Measurements from ENCODE around the gene MAFF. TPM values are rescaled to one million over a fixed set of nuclear protein-coding genes. Genes with fewer than 3 reads are reported as not detected.
"Not testable (repeated sequence)": the region's sequence is repeated elsewhere in the genome, so short reads cannot be mapped to it uniquely, and the experiment has no call there.

The MAFF gene
- 4.7 TPM for total RNA-seq
- long read RNA-seq, transcript MAFF-201 (3 exons, 2,490 nt): major isoform, 16 of 21 reads
- long read RNA-seq, partial matches to known transcripts: 1 of 21 reads
- long read RNA-seq, other reads (novel, unspliced or antisense): 4 of 21 reads

GRCh38 chr22:38201711-38202436, at the start of gene MAFF:
TSS of gene MAFF (plus strand) at chr22:38201994. CDS start at chr22:38213854, 11,860 bp downstream.
- Histone ChIP-seq H3K27me3 (ENCODE audit: low read depth) (no peaks in the 10 kb centered on the region), H3K4me1 (peaks cover 42% of the 10 kb centered on the region), H3K9me3 (replicated peaks) (no peaks in the 10 kb centered on the region), H3K4me3 (peak within 1 kb of the TSS; percentile 83), H3K27ac (replicated peaks) (peak within 1 kb of the TSS; percentile 97), H3K36me3 (no peaks in the 10 kb centered on the region)
- intact Hi-C loops (cut with micrococcal nuclease): no loop called here
- no peak for TF ChIP-seq CTCF (IDR thresholded peaks at IDR 0.05; ENCODE audit: borderline replicate concordance)
- peak; percentile 96 for DNase-seq

DNA sequence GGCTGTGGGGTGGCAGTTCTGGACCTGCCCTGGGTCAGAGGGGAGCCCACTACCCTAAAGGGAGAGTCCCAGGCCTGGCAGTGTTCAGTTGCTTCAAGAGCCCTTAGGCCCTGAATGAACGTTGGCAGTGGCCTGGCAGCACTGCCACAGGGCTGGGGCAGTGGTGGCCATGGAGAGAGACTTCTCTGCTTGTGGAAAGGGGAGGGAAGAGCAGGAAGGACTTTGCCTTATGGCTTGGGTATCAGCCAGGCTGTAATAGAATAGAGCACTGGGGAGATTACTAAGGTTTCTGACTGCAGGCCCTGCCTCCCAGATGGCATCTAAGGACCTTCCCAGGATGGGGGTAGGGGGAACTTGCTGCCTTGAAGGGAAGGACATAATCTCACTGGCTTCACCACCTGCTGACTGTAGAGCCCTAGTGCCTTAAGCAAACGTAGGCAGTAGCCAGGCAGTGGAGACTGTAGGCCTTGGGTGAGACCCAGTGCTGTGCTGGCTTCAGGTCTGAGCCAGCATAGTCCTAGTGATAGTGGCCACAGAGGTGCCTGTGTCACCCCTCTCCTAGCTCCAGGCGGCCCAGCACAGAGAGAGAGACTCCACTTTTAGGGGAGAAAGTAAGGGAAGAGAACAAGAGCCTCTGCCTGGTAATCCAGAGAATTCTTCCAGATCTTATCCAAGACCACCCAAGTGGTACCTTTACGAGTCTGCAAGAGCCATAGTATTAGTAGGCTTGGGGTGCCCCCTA, 47.8 kb upstream of the MAFF start:
- Histone ChIP-seq H3K9me3 (replicated peaks) (no peaks in the 10 kb centered on the region), H3K4me3 (no peak overlapping the region), H3K4me1 (no peaks in the 10 kb centered on the region), H3K27ac (replicated peaks) (no peak overlapping the region), H3K36me3 (no peaks in the 10 kb centered on the region), H3K27me3 (ENCODE audit: low read depth) (no peaks in the 10 kb centered on the region)
- no peak for DNase-seq
- no peak for TF ChIP-seq CTCF (IDR thresholded peaks at IDR 0.05; ENCODE audit: borderline replicate concordance)
- intact Hi-C loops (cut with micrococcal nuclease): no loop called here

- intact Hi-C loops (cut with micrococcal nuclease); H3K4me1 ChIP-seq; H3K36me3 ChIP-seq; H3K27ac ChIP-seq (replicated peaks); H3K4me3 ChIP-seq; H3K9me3 ChIP-seq (replicated peaks); H3K27me3 ChIP-seq (ENCODE audit: low read depth); DNase-seq: not testable (repeated sequence)
Measured at GRCh38 chr22:38154563-38154915, 47.3 kb upstream of the MAFF start.

- H3K27me3 ChIP-seq (ENCODE audit: low read depth): no peaks in the 10 kb centered on the region
- no peak for DNase-seq
- H3K4me1 ChIP-seq: no peaks in the 10 kb centered on the region
- intact Hi-C loops (cut with micrococcal nuclease): no loop called here
- no peak for TF ChIP-seq CTCF (IDR thresholded peaks at IDR 0.05; ENCODE audit: borderline replicate concordance)
- H3K9me3 ChIP-seq (replicated peaks): no peaks in the 10 kb centered on the region
- H3K27ac ChIP-seq (replicated peaks): no peak overlapping the region
- no peak overlapping the region for H3K4me3 ChIP-seq
- H3K36me3 ChIP-seq: no peaks in the 10 kb centered on the region
Measured at GRCh38 chr22:38155703-38156102, 46.1 kb upstream of the MAFF start.

DNA sequence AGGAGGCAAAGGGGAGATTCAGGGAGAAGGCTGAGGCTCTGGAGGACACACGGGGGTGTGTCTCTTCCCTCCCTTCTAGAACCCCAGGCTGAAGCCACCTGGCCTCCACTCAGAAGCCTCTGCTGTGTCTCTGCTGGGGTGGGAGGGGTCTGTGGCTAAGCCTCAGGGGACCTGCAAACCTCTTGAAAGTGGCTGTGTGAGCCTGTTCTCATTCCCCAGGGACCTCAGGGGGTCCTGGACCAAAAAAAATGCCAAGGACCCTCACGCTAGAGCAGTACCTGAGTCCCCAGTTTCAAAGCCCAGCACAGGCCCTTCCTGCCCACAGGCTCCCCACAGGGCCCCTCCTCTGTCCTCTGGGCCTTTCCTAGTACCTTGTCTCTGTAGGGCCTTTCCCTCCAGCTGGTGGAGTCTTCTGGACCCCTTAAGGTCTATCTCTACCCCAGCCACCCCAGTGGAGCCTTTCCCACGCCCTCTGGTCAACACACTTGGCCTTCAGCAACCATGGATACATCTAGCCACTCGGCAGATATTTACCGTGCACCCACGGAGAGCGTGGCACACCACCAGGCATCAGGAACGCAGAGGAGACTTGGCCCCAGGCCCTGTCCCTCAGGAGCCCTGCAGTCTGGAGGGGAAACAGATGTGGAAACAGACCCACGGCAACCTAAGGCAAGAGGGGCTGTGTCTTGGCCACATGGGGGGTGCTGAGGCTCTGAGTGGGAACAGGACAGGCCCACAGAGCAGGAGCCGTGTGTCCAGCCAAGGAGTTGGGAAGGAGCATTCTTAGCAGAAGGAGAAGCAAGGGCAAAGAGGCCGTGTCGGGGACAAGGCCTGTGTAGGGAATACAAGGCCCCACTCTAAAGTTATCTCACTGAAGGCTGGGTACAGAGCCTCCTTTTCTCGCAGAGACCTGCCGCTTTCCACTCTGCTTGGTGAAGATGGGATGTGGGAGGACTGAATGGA, 38.6 kb upstream of the MAFF start:
- intact Hi-C loops (cut with micrococcal nuclease): no loop called here
- no peak for TF ChIP-seq CTCF (IDR thresholded peaks at IDR 0.05; ENCODE audit: borderline replicate concordance)
- DNase-seq: no peak
- Histone ChIP-seq H3K27me3 (ENCODE audit: low read depth) (no peaks in the 10 kb centered on the region), H3K4me3 (no peak overlapping the region), H3K4me1 (peaks cover 37% of the 10 kb centered on the region), H3K27ac (replicated peaks) (peak overlapping the region; percentile 38), H3K36me3 (peaks cover 10% of the 10 kb centered on the region), H3K9me3 (replicated peaks) (no peaks in the 10 kb centered on the region)
